ENCODE results near the gene FAM241A. TPM values are rescaled to one million over a fixed set of nuclear protein-coding genes. Genes with fewer than 3 reads are reported as not detected.
"Not testable (repeated sequence)": the region's sequence is repeated elsewhere in the genome, so short reads cannot be mapped to it uniquely, and the experiment has no call there.

The FAM241A gene
- total RNA-seq, 1 donor from 2014 or later = 1.5 TPM

DNA sequence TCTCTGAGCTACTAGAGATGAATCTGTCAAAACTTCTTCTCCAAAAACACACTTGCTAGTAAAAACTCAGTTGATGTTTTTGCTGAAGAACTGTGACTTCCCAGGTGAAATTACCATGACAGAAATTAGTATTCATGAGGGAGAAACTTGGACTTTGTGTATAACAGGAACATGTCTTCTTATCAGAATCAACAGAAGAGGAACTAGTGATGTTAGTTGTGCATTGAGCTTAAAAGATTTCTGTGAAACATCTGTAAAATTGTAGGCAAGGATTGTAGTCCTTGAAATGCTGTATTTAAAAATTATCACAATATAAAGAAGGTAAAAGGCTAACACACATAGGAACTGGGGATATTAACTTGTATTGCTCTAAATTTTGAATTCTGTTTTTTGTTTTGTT lies 11.3 kb downstream of the FAM241A start:
- no peak overlapping the region for H3K27ac Mint-ChIP-seq
- peaks cover 8% of the 10 kb centered on the region for H3K9me3 Mint-ChIP-seq
- ATAC-seq (ENCODE audit: low read depth) (no peak), DNase-seq (no peak)
- ChIA-PET POLR2A (no interaction called here), CTCF (no interaction called here)
- TF ChIP-seq, protein P1, sequence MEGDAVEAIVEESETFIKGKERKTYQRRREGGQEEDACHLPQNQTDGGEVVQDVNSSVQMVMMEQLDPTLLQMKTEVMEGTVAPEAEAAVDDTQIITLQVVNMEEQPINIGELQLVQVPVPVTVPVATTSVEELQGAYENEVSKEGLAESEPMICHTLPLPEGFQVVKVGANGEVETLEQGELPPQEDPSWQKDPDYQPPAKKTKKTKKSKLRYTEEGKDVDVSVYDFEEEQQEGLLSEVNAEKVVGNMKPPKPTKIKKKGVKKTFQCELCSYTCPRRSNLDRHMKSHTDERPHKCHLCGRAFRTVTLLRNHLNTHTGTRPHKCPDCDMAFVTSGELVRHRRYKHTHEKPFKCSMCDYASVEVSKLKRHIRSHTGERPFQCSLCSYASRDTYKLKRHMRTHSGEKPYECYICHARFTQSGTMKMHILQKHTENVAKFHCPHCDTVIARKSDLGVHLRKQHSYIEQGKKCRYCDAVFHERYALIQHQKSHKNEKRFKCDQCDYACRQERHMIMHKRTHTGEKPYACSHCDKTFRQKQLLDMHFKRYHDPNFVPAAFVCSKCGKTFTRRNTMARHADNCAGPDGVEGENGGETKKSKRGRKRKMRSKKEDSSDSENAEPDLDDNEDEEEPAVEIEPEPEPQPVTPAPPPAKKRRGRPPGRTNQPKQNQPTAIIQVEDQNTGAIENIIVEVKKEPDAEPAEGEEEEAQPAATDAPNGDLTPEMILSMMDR (IDR thresholded peaks at IDR 0.05) = no peak
- H3K27me3 Mint-ChIP-seq = no peaks in the 10 kb centered on the region
- no peak overlapping the region for H3K4me3 Mint-ChIP-seq
- intact Hi-C loops (cut with micrococcal nuclease) = loop anchor here (1.0 kb wide), 1 partner anchor 10 kb away; no protein-coding TSS in a partner anchor
- no peaks in the 10 kb centered on the region for H3K36me3 Mint-ChIP-seq (ENCODE audit: low read depth)
- H3K4me1 Mint-ChIP-seq = peaks cover 6% of the 10 kb centered on the region

DNA sequence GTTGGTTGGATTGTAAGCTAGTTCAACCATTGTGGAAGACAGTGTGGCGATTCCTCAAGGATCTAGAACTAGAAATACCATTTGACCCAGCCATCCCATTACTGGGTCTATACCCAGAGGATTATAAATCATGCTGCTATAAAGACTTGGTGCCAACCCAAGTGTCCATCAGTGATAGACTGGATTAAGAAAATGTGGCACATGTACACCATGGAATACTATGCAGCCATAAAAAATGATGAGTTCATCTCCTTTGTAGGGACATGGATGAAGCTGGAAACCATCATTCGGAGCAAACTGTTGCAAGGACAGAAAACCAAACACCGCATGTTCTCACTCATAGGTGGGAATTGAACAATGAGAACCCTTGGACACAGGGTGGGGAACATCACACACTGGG lies 18.5 kb downstream of the FAM241A start:
- ATAC-seq (ENCODE audit: low read depth); DNase-seq; H3K9me3 Mint-ChIP-seq; H3K4me1 Mint-ChIP-seq; intact Hi-C loops (cut with micrococcal nuclease); H3K36me3 Mint-ChIP-seq (ENCODE audit: low read depth); H3K27ac Mint-ChIP-seq; CTCF ChIA-PET; H3K27me3 Mint-ChIP-seq; POLR2A ChIA-PET; H3K4me3 Mint-ChIP-seq: not testable (repeated sequence)

DNA sequence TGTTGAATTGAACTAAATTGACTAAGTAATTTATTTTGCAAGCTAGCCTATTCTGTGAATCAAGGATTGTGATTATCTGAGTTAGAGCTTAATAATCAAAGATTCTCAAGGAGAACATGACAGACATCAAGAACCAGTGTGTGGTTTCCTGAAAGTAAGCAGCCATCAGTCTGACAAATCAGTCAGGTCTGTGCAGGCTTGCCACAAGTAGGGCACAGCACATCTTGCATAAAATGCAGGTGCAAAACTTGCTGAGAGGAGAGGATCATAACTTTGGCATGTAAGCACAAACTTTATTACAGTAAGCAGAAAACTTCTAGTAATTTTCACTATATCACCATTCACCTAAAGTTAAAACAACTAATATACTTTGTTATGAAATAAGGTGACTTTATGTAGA lies 22.5 kb downstream of the FAM241A start:
- no peak overlapping the region for H3K4me3 Mint-ChIP-seq
- CTCF ChIA-PET = no interaction called here
- ATAC-seq (ENCODE audit: low read depth) = no peak
- TF ChIP-seq, protein P1 (IDR thresholded peaks at IDR 0.05) = no peak
- H3K27ac Mint-ChIP-seq = no peak overlapping the region
- POLR2A ChIA-PET = no interaction called here
- no peaks in the 10 kb centered on the region for H3K36me3 Mint-ChIP-seq (ENCODE audit: low read depth)
- no peaks in the 10 kb centered on the region for H3K27me3 Mint-ChIP-seq
- H3K4me1 Mint-ChIP-seq = peaks cover 2% of the 10 kb centered on the region
- intact Hi-C loops (cut with micrococcal nuclease) = loop anchor here (2.0 kb wide), 1 partner anchor 15 kb away; no protein-coding TSS in a partner anchor
- H3K9me3 Mint-ChIP-seq = no peaks in the 10 kb centered on the region
- no peak for DNase-seq

DNA sequence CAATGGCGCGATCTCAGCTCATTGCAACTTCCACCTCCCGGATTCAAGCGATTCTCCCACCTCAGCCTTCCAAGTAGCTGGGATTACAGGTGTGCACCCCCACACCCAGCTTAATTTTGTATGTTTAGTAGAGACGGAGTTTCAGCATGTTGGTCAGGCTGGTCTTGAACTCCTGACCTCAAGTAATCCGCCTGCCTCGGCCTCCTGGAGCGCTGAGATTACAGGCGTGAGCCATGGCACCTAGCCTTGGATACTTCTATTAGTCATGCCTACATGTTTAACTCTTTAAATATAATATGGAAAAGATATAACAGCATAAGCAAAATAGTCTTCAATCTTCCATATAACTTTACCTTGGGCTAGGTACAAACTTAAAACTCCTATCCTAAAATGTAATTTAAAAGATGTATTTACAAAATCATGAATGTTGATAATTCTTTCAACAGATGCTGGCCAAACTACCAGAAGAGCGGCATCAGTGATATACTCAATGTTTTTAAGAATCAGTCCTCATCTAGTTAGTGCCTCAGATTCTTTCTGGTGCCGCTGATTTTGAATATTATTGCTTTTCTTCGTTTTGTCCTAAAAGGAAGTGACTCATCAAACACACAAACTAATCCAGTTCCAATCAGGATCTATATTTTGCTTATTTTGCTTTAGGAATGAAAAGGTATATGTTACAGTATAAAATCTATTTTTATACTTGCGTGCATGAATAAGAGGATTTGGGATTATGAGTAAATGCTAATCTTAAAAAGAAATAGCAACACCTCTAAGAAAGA lies 23.7 kb downstream of the FAM241A start:
- Mint-ChIP-seq H3K4me1 (peaks cover 2% of the 10 kb centered on the region), H3K9me3 (no peaks in the 10 kb centered on the region), H3K27me3 (no peaks in the 10 kb centered on the region), H3K4me3 (no peak overlapping the region), H3K27ac (no peak overlapping the region), H3K36me3 (ENCODE audit: low read depth) (no peaks in the 10 kb centered on the region)
- ATAC-seq (ENCODE audit: low read depth) (no peak), DNase-seq (no peak)
- TF ChIP-seq, protein P1 (IDR thresholded peaks at IDR 0.05) = no peak
- ChIA-PET POLR2A (no interaction called here), CTCF (no interaction called here)
- intact Hi-C loops (cut with micrococcal nuclease) = no loop called here

DNA sequence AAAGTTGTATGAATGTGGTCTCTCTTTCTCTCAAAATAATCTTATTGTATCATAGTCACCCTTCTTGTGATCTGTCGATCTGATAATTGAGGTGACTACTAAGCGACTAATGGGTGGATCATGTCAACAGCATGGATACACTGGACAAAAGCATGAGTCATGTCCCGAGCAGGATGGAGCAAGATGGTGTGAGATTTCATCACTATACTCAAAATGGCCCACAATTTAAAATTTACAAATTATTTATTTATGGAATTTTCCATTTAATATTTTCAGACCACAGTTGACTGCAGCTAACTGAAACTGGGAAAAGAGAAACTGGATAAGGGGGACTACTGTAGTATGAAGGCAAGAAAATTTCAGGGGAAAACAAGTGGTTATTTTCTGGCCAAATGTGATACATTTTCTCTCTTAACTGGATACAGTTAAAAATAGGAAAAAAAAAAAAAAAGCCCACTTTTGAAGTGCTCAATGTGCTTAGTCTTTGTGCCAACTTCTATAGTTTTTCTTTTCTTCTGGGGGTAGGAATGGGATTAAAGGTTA lies 25.3 kb downstream of the FAM241A start:
- POLR2A ChIA-PET = no interaction called here
- no peak overlapping the region for H3K27ac Mint-ChIP-seq
- no peak for ATAC-seq (ENCODE audit: low read depth)
- DNase-seq = no peak
- peaks cover 2% of the 10 kb centered on the region for H3K4me1 Mint-ChIP-seq
- no peak overlapping the region for H3K4me3 Mint-ChIP-seq
- TF ChIP-seq, protein P1 (IDR thresholded peaks at IDR 0.05) = no peak
- no peaks in the 10 kb centered on the region for H3K36me3 Mint-ChIP-seq (ENCODE audit: low read depth)
- no peaks in the 10 kb centered on the region for H3K9me3 Mint-ChIP-seq
- intact Hi-C loops (cut with micrococcal nuclease) = no loop called here
- CTCF ChIA-PET = no interaction called here
- H3K27me3 Mint-ChIP-seq = no peaks in the 10 kb centered on the region

DNA sequence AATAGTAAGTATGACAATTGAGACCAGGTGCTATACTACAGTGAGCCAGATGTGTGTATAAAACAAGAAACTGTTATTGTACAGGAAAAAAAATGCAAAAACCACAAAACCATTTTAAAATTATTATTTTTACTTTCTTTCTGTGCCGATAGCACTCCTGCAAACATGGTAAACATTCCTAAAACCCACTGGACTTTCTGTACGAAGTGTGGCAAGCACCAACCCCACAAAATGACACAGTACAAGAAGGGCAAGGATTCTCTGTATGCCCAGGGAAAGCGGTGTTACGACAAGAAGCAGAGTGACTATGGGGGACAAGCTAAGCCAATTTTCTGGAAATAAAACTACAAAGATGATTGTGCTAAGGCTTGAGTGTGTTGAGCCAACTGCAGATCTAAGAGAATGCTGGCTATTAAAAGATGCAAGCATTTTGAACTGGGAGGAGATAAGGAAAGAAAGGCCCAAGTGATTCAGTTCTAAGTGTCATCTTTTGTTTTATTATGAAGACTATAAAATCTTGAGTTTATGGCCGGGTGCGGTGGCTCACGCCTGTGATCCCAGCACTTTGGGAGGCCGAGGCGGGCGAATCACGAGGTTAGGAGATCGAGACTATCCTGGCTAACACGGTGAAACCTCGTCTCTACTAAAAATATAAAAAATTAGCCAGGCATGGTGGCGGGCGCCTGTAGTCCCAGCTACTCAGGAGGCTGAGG lies 26.0 kb downstream of the FAM241A start:
- ATAC-seq (ENCODE audit: low read depth); H3K4me3 Mint-ChIP-seq; H3K36me3 Mint-ChIP-seq (ENCODE audit: low read depth); H3K4me1 Mint-ChIP-seq; DNase-seq; intact Hi-C loops (cut with micrococcal nuclease); H3K9me3 Mint-ChIP-seq; H3K27me3 Mint-ChIP-seq; POLR2A ChIA-PET; H3K27ac Mint-ChIP-seq; CTCF ChIA-PET: not testable (repeated sequence)
